AG04449 (cell line): ENCODE results near the gene DNAH17.

Source experiments
- CTCF ChIA-PET: fragments of 350-600 bp; formaldehyde crosslinking; extraction: SDS; loops from one replicate; lab custom pipeline; 2021; ENCODE audit warnings: antibody characterized with exemption; lab: Yijun Ruan, JAX
- POLR2A ChIA-PET: fragments of 400-600, 350-600 bp; formaldehyde crosslinking; extraction: SDS; loops from one replicate; lab custom pipeline; 2020; ENCODE audit warnings: antibody characterized with exemption, inconsistent platforms; lab: Yijun Ruan, JAX
- DNase-seq: peaks from one replicate; pipeline ENCODE4 v3.0.0-alpha.2; 2010; ENCODE audit warnings: low read depth, low spot score
- H3K4me3 ChIP-seq: 2 replicates; pipeline ENCODE4 v1.5.1; 2011; ENCODE audit warnings: low read depth, mild to moderate bottlenecking, control low read depth, low read length
- CTCF ChIP-seq: IDR thresholded peaks from one replicate; pipeline ENCODE4 v1.5.1; 2011; ENCODE audit warnings: mild to moderate bottlenecking, moderate library complexity, low read length, control low read depth, inconsistent platforms; ENCODE audit not compliant: insufficient read depth; ENCODE audit errors: missing control alignments

Gene DNAH17

GRCh38 chr17:78485290-78486168 lies 91.7 kb downstream of the DNAH17 start:
- DNase-seq = no peak
- H3K4me3 ChIP-seq = no peak overlapping the region
- TF ChIP-seq CTCF = no peak
- ChIA-PET POLR2A (no interaction called here), CTCF (interaction anchor here (3.9 kb wide), 1 partner anchor 12 kb away, joined by 18 read pairs; no protein-coding TSS in a partner anchor)

- ChIA-PET POLR2A (no interaction called here), CTCF (interaction anchor here (1.3 to 3.9 kb wide), 3 partner anchors 11 to 224 kb away, joined by 3 to 18 read pairs (median 14); no protein-coding TSS in a partner anchor)
- DNase-seq = no peak
- no peak for TF ChIP-seq CTCF
- H3K4me3 ChIP-seq = peak overlapping the region; percentile 33
These were observed 92.6 kb downstream of the DNAH17 start for GRCh38 chr17:78484271-78485246.

GRCh38 chr17:78479369-78479768 lies 97.8 kb downstream of the DNAH17 start:
- no peak overlapping the region for H3K4me3 ChIP-seq
- POLR2A ChIA-PET = no interaction called here
- no peak for DNase-seq
- CTCF ChIA-PET = no interaction called here
- no peak for TF ChIP-seq CTCF

- ChIA-PET CTCF (no interaction called here), POLR2A (no interaction called here)
- H3K4me3 ChIP-seq = no peak overlapping the region
- no peak for DNase-seq
- TF ChIP-seq CTCF = no peak
These were observed 98.4 kb downstream of the DNAH17 start for GRCh38 chr17:78478757-78479297.

- H3K4me3 ChIP-seq = no peak overlapping the region
- ChIA-PET POLR2A (no interaction called here), CTCF (no interaction called here)
- no peak for DNase-seq
- TF ChIP-seq CTCF = no peak
These were observed 99.1 kb downstream of the DNAH17 start for GRCh38 chr17:78477913-78478756.
